GM12872 (cell line): ENCODE results near the gene UTF1.

Source experiments
- TF ChIP-seq, protein P1 (sequence below): IDR thresholded peaks from 3 replicates; pipeline ENCODE4 v1.5.1; 2011; ENCODE audit warnings: low read depth, mild to moderate bottlenecking, low read length, moderate library complexity; ENCODE audit not compliant: insufficient read depth

The UTF1 gene, protein sequence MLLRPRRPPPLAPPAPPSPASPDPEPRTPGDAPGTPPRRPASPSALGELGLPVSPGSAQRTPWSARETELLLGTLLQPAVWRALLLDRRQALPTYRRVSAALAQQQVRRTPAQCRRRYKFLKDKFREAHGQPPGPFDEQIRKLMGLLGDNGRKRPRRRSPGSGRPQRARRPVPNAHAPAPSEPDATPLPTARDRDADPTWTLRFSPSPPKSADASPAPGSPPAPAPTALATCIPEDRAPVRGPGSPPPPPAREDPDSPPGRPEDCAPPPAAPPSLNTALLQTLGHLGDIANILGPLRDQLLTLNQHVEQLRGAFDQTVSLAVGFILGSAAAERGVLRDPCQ

DNA sequence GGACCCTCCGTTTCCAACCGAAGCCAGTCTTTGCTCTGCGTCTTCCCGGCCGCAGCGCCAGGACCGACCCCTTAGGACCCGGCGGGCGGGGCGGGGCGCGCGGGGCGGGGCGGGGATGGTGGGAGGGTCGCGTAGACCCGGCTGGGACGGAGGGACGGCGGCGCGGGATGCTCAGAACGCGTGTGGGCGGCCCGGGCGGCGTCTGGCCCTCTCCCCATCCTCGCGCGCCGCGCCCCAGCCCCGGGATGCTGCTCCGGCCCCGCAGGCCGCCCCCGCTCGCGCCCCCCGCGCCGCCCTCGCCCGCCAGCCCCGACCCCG lies at the start of gene UTF1:
TSS of gene UTF1 (plus strand) at position 174 of the 318 bp plus-strand sequence. CDS start at position 246, 72 bp downstream.
- TF ChIP-seq, protein P1, sequence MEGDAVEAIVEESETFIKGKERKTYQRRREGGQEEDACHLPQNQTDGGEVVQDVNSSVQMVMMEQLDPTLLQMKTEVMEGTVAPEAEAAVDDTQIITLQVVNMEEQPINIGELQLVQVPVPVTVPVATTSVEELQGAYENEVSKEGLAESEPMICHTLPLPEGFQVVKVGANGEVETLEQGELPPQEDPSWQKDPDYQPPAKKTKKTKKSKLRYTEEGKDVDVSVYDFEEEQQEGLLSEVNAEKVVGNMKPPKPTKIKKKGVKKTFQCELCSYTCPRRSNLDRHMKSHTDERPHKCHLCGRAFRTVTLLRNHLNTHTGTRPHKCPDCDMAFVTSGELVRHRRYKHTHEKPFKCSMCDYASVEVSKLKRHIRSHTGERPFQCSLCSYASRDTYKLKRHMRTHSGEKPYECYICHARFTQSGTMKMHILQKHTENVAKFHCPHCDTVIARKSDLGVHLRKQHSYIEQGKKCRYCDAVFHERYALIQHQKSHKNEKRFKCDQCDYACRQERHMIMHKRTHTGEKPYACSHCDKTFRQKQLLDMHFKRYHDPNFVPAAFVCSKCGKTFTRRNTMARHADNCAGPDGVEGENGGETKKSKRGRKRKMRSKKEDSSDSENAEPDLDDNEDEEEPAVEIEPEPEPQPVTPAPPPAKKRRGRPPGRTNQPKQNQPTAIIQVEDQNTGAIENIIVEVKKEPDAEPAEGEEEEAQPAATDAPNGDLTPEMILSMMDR: no peak

- TF ChIP-seq, protein P1: no peak
These were observed 48.9 kb upstream of the UTF1 start for GRCh38 chr10:133180965-133181639.

DNA sequence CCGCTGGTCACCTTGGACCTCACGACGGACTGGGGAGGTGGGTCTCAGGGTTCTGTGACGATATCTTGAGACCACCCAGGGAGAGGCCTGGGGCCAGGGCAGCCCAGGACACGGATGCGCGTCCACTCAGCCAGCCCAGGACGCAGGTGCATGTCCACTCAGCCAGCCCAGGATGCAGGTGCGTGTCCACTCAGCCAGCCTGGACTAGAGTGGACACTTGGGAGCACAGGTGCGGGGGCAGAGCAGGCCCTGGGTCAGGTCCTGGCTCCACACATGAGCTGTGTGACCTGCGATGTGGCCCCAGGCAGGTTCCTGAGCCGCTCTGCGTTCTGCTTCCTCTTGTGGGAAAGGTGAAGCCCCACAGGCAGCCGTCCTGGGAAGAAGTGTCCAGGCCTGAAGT lies 47.8 kb upstream of the UTF1 start:
- TF ChIP-seq, protein P1: no peak

- TF ChIP-seq, protein P1: no peak
These were observed 47.0 kb upstream of the UTF1 start for GRCh38 chr10:133182791-133183645.

GRCh38 chr10:133183646-133184378 lies 46.2 kb upstream of the UTF1 start:
- TF ChIP-seq, protein P1: no peak

GRCh38 chr10:133184591-133185244 lies 45.3 kb upstream of the UTF1 start:
- TF ChIP-seq, protein P1: no peak

- TF ChIP-seq, protein P1: no peak
These were observed 44.6 kb upstream of the UTF1 start for GRCh38 chr10:133185421-133185820.
